ENCODE results near the gene KHDC1. TPM values are rescaled to one million over a fixed set of nuclear protein-coding genes. Genes with fewer than 3 reads are reported as not detected.

Gene KHDC1
- total RNA-seq, 4 donors from 2014 or later, result 1.3 to 2.5 (median 1.8) TPM; not detected in 1

Small RNA genes within 50 kb of the gene (small RNA-seq; reads per million reads assigned to genes)
- gene RPSAP41, result 0 reads per million in 3 donors

Other genes starting within 250 kb of the KHDC1 start
- under 1 TPM in 1 of 4 donors, not detected in 3; 0.83 TPM for gene KHDC1L, start 37.7 kb downstream of the KHDC1 start, total RNA-seq
- gene DPPA5, start 91.1 kb upstream of the KHDC1 start, total RNA-seq, result not detected
- not detected for gene KHDC3L, start 99.5 kb upstream of the KHDC1 start, total RNA-seq
- gene OOEP, start 106.7 kb upstream of the KHDC1 start, total RNA-seq, result not detected
- gene DDX43, start 131.6 kb upstream of the KHDC1 start, total RNA-seq, result 1 to 10 TPM in 3 of 4 donors, under 1 TPM in 1; 0.80 to 3.5 (median 1.3) TPM
- 1 to 10 TPM; 2.4 to 6.1 (median 3.9) TPM for gene CGAS, start 189.1 kb upstream of the KHDC1 start, total RNA-seq
- gene MTO1, start 198.5 kb upstream of the KHDC1 start, total RNA-seq, result 10 to 100 TPM; 15.2 to 38.6 (median 25.7) TPM